Pulmonary artery endothelial cell (primary cell): ENCODE measurements around the gene LILRA6. TPM values are rescaled to one million over a fixed set of nuclear protein-coding genes. Genes with fewer than 3 reads are reported as not detected.

ENCODE experiments used
- DNase-seq: peaks from one replicate; pipeline ENCODE4 v3.0.0-alpha.2; 2011; ENCODE audit warnings: low read depth, low spot score
- total RNA-seq: library from RNA; depleted of rRNA; stranded (reverse); fragments of >200 nt; gene quantifications from 2 replicates; pipeline ENCODE4 v1.2.3, GENCODE V29; 2014

LILRA6 gene
- total RNA-seq, 1 donor from 2014 or later = not detected

GRCh38 chr19:54188215-54188871 lies 54.2 kb downstream of the LILRA6 start:
- DNase-seq = peak; percentile 62

- DNase-seq = no peak
Measured at GRCh38 chr19:54186934-54187381, 55.6 kb downstream of the LILRA6 start.

Other genes starting within 250 kb of the LILRA6 start
- gene VSTM1, start 178.9 kb downstream of the LILRA6 start, total RNA-seq = not detected in 2 replicates
- gene TARM1, start 161.4 kb downstream of the LILRA6 start, total RNA-seq = not detected in 2 replicates
- 0.07 TPM in 1 of 2 replicates, not detected in the other for gene OSCAR, start 142.0 kb downstream of the LILRA6 start, total RNA-seq
- gene NDUFA3, start 139.9 kb downstream of the LILRA6 start, total RNA-seq = 20.7 and 22.5 TPM in 2 replicates
- gene TFPT, start 127.1 kb downstream of the LILRA6 start, total RNA-seq = 15.0 and 22.8 TPM in 2 replicates
- gene PRPF31, start 127.0 kb downstream of the LILRA6 start, total RNA-seq = 81.6 and 99.8 TPM in 2 replicates
- 8.8 and 14.5 TPM in 2 replicates for gene CNOT3, start 105.0 kb downstream of the LILRA6 start, total RNA-seq
- gene LENG1, start 83.1 kb downstream of the LILRA6 start, total RNA-seq = 5.3 and 7.6 TPM in 2 replicates
- 0.11 and 0.86 TPM in 2 replicates for gene TMC4, start 69.6 kb downstream of the LILRA6 start, total RNA-seq
- 35.5 and 63.1 TPM in 2 replicates for gene MBOAT7, start 53.2 kb downstream of the LILRA6 start, total RNA-seq
- gene TSEN34, start 51.5 kb downstream of the LILRA6 start, total RNA-seq = 58.7 and 65.7 TPM in 2 replicates
- gene RPS9, start 41.9 kb downstream of the LILRA6 start, total RNA-seq = 1,456 and 2,816 TPM in 2 replicates
- not detected in 2 replicates for gene LILRB3, start 19.8 kb downstream of the LILRA6 start, total RNA-seq
- gene LILRB5, start 14.5 kb upstream of the LILRA6 start, total RNA-seq = not detected in 2 replicates
- gene LILRB2, start 38.3 kb upstream of the LILRA6 start, total RNA-seq = not detected in 2 replicates
- not detected in 2 replicates for gene LILRA5, start 70.4 kb upstream of the LILRA6 start, total RNA-seq
- not detected in 2 replicates for gene LILRA4, start 96.4 kb upstream of the LILRA6 start, total RNA-seq
- not detected in 2 replicates for gene LAIR1, start 122.1 kb upstream of the LILRA6 start, total RNA-seq
- gene TTYH1, start 172.7 kb upstream of the LILRA6 start, total RNA-seq = not detected in 2 replicates
- 26.8 and 33.6 TPM in 2 replicates for gene LENG8, start 206.4 kb upstream of the LILRA6 start, total RNA-seq
- gene LENG9, start 221.0 kb upstream of the LILRA6 start, total RNA-seq = 6.8 and 7.9 TPM in 2 replicates
- 30.2 and 35.7 TPM in 2 replicates for gene CDC42EP5, start 230.5 kb upstream of the LILRA6 start, total RNA-seq